Measurements from ENCODE around the gene ZNF124.

DNA sequence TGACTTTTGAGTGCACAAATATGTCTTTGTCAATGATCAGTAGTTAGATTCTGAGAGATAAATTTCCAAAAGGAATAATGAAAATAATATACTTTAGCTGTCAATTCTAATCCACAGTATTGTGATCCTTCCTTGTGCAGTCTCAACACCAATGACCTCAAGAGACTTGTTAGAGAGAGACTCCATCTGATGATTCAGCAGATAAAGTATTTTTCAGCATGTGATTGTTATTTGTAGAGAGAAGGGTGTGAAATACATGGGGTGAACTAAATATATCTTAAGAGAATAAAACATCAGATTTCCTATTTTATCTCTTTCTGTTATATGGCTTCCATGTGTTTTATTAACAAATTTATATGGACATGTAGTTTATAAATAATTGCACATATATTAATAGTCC is 5.9 kb upstream of the ZNF124 start:
- TF ChIP-seq, protein P1, sequence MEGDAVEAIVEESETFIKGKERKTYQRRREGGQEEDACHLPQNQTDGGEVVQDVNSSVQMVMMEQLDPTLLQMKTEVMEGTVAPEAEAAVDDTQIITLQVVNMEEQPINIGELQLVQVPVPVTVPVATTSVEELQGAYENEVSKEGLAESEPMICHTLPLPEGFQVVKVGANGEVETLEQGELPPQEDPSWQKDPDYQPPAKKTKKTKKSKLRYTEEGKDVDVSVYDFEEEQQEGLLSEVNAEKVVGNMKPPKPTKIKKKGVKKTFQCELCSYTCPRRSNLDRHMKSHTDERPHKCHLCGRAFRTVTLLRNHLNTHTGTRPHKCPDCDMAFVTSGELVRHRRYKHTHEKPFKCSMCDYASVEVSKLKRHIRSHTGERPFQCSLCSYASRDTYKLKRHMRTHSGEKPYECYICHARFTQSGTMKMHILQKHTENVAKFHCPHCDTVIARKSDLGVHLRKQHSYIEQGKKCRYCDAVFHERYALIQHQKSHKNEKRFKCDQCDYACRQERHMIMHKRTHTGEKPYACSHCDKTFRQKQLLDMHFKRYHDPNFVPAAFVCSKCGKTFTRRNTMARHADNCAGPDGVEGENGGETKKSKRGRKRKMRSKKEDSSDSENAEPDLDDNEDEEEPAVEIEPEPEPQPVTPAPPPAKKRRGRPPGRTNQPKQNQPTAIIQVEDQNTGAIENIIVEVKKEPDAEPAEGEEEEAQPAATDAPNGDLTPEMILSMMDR (IDR thresholded peaks at IDR 0.05; ENCODE audit: poor library complexity, severe bottlenecking), result no peak
- no peak for TF ChIP-seq EZH2 (IDR thresholded peaks at IDR 0.05; ENCODE audit: borderline replicate concordance, insufficient read depth, low read length, poor library complexity, severe bottlenecking)
- TF ChIP-seq POLR2AphosphoS5 (IDR thresholded peaks at IDR 0.05), result no peak
- TF ChIP-seq, protein P2, sequence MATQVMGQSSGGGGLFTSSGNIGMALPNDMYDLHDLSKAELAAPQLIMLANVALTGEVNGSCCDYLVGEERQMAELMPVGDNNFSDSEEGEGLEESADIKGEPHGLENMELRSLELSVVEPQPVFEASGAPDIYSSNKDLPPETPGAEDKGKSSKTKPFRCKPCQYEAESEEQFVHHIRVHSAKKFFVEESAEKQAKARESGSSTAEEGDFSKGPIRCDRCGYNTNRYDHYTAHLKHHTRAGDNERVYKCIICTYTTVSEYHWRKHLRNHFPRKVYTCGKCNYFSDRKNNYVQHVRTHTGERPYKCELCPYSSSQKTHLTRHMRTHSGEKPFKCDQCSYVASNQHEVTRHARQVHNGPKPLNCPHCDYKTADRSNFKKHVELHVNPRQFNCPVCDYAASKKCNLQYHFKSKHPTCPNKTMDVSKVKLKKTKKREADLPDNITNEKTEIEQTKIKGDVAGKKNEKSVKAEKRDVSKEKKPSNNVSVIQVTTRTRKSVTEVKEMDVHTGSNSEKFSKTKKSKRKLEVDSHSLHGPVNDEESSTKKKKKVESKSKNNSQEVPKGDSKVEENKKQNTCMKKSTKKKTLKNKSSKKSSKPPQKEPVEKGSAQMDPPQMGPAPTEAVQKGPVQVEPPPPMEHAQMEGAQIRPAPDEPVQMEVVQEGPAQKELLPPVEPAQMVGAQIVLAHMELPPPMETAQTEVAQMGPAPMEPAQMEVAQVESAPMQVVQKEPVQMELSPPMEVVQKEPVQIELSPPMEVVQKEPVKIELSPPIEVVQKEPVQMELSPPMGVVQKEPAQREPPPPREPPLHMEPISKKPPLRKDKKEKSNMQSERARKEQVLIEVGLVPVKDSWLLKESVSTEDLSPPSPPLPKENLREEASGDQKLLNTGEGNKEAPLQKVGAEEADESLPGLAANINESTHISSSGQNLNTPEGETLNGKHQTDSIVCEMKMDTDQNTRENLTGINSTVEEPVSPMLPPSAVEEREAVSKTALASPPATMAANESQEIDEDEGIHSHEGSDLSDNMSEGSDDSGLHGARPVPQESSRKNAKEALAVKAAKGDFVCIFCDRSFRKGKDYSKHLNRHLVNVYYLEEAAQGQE (IDR thresholded peaks at IDR 0.05; ENCODE audit: borderline replicate concordance), result no peak
- no peak for TF ChIP-seq EP300 (conservative IDR thresholded peaks at IDR 0.05; ENCODE audit: poor library complexity, severe bottlenecking)

Data from neural cell (in vitro differentiated cells).